ENCODE data around the gene ARHGAP30. TPM values are rescaled to one million over a fixed set of nuclear protein-coding genes. Genes with fewer than 3 reads are reported as not detected.

Gene ARHGAP30
- polyA plus RNA-seq, 1 donor, result 5.7 TPM

GRCh38 chr1:161100556-161100955, 30.9 kb upstream of the ARHGAP30 start:
- Histone ChIP-seq H3K4me1 (ENCODE audit: control insufficient read depth, insufficient read depth, low read length) (peaks cover 8% of the 10 kb centered on the region), H3K36me3 (ENCODE audit: control insufficient read depth, insufficient read depth, low read length) (peaks cover 22% of the 10 kb centered on the region), H3K27ac (ENCODE audit: low read length) (no peak overlapping the region), H3K4me3 (ENCODE audit: low read length) (no peak overlapping the region), H3K27me3 (ENCODE audit: control insufficient read depth, insufficient read depth, low read length) (no peaks in the 10 kb centered on the region), H3K9me3 (ENCODE audit: control insufficient read depth, low read depth, low read length) (peaks cover 3% of the 10 kb centered on the region)
- WGBS (ENCODE audit: insufficient coverage, low lambda C conversion rate), result no CpG with 5 or more reads among the region's 2 CpGs
- no peak for DNase-seq

GRCh38 chr1:161099090-161099802, 29.6 kb upstream of the ARHGAP30 start:
- 90% methylated on average over 2 of the region's 9 CpGs for WGBS (ENCODE audit: insufficient coverage, low lambda C conversion rate)
- DNase-seq, result no peak
- Histone ChIP-seq H3K27me3 (ENCODE audit: control insufficient read depth, insufficient read depth, low read length) (no peaks in the 10 kb centered on the region), H3K4me3 (ENCODE audit: low read length) (peak overlapping the region; percentile 59), H3K27ac (ENCODE audit: low read length) (no peak overlapping the region), H3K9me3 (ENCODE audit: control insufficient read depth, low read depth, low read length) (peaks cover 3% of the 10 kb centered on the region), H3K36me3 (ENCODE audit: control insufficient read depth, insufficient read depth, low read length) (peaks cover 22% of the 10 kb centered on the region), H3K4me1 (ENCODE audit: control insufficient read depth, insufficient read depth, low read length) (peaks cover 8% of the 10 kb centered on the region)

- Histone ChIP-seq H3K4me3 (ENCODE audit: low read length) (peak within 1 kb of the TSS; percentile 59), H3K27ac (ENCODE audit: low read length) (peak within 1 kb of the TSS; percentile 71), H3K4me1 (ENCODE audit: control insufficient read depth, insufficient read depth, low read length) (peaks cover 8% of the 10 kb centered on the region), H3K27me3 (ENCODE audit: control insufficient read depth, insufficient read depth, low read length) (no peaks in the 10 kb centered on the region), H3K36me3 (ENCODE audit: control insufficient read depth, insufficient read depth, low read length) (peaks cover 22% of the 10 kb centered on the region), H3K9me3 (ENCODE audit: control insufficient read depth, low read depth, low read length) (peaks cover 3% of the 10 kb centered on the region)
- peak; percentile 94 to 95 for DNase-seq
- no CpG with 5 or more reads among the region's 71 CpGs for WGBS (ENCODE audit: insufficient coverage, low lambda C conversion rate)
Observed at GRCh38 chr1:161098210-161099068, 28.7 kb upstream of the ARHGAP30 start, which contains the start of gene KLHDC9. KLHDC9 (plus strand) TSS chr1:161098361; CDS start chr1:161098536, 175 bp downstream.

- WGBS (ENCODE audit: insufficient coverage, low lambda C conversion rate), result no CpG with 5 or more reads among the region's 1 CpG
- Histone ChIP-seq H3K27ac (ENCODE audit: low read length) (no peak overlapping the region), H3K4me3 (ENCODE audit: low read length) (no peak overlapping the region)
Observed at GRCh38 chr1:161096530-161096929, 26.8 kb upstream of the ARHGAP30 start.

GRCh38 chr1:161096015-161096414, 26.3 kb upstream of the ARHGAP30 start:
- 80% methylated on average over 1 of the region's 2 CpGs for WGBS (ENCODE audit: insufficient coverage, low lambda C conversion rate)

More at GRCh38 chr1:161096530-161096929, 26.8 kb upstream of the ARHGAP30 start:
- Histone ChIP-seq H3K27me3 (ENCODE audit: control insufficient read depth, insufficient read depth, low read length) (no peaks in the 10 kb centered on the region), H3K4me1 (ENCODE audit: control insufficient read depth, insufficient read depth, low read length) (peaks cover 8% of the 10 kb centered on the region), H3K36me3 (ENCODE audit: control insufficient read depth, insufficient read depth, low read length) (peaks cover 13% of the 10 kb centered on the region), H3K9me3 (ENCODE audit: control insufficient read depth, low read depth, low read length) (peaks cover 3% of the 10 kb centered on the region)
- DNase-seq, result no peak

GRCh38 chr1:161095230-161095629, 25.5 kb upstream of the ARHGAP30 start:
- H3K9me3 ChIP-seq (ENCODE audit: control insufficient read depth, low read depth, low read length), result peaks cover 3% of the 10 kb centered on the region
- H3K4me3 ChIP-seq (ENCODE audit: low read length), result no peak overlapping the region
- peaks cover 8% of the 10 kb centered on the region for H3K4me1 ChIP-seq (ENCODE audit: control insufficient read depth, insufficient read depth, low read length)
- H3K27me3 ChIP-seq (ENCODE audit: control insufficient read depth, insufficient read depth, low read length), result no peaks in the 10 kb centered on the region
- no peak for DNase-seq
- peaks cover 6% of the 10 kb centered on the region for H3K36me3 ChIP-seq (ENCODE audit: control insufficient read depth, insufficient read depth, low read length)
- WGBS (ENCODE audit: insufficient coverage, low lambda C conversion rate), result 100% methylated on average over 6 of the region's 6 CpGs
- H3K27ac ChIP-seq (ENCODE audit: low read length), result no peak overlapping the region

More at GRCh38 chr1:161096015-161096414, 26.3 kb upstream of the ARHGAP30 start:
- H3K9me3 ChIP-seq (ENCODE audit: control insufficient read depth, low read depth, low read length), result peaks cover 3% of the 10 kb centered on the region
- H3K27ac ChIP-seq (ENCODE audit: low read length), result no peak overlapping the region
- no peak for DNase-seq
- H3K4me1 ChIP-seq (ENCODE audit: control insufficient read depth, insufficient read depth, low read length), result peaks cover 8% of the 10 kb centered on the region
- no peak overlapping the region for H3K4me3 ChIP-seq (ENCODE audit: low read length)
- no peaks in the 10 kb centered on the region for H3K27me3 ChIP-seq (ENCODE audit: control insufficient read depth, insufficient read depth, low read length)
- H3K36me3 ChIP-seq (ENCODE audit: control insufficient read depth, insufficient read depth, low read length), result peaks cover 9% of the 10 kb centered on the region

- Histone ChIP-seq H3K4me1 (ENCODE audit: control insufficient read depth, insufficient read depth, low read length) (peaks cover 13% of the 10 kb centered on the region), H3K9me3 (ENCODE audit: control insufficient read depth, low read depth, low read length) (peaks cover 3% of the 10 kb centered on the region), H3K4me3 (ENCODE audit: low read length) (no peak overlapping the region), H3K36me3 (ENCODE audit: control insufficient read depth, insufficient read depth, low read length) (no peaks in the 10 kb centered on the region), H3K27me3 (ENCODE audit: control insufficient read depth, insufficient read depth, low read length) (no peaks in the 10 kb centered on the region), H3K27ac (ENCODE audit: low read length) (no peak overlapping the region)
- 100% methylated on average over 1 of the region's 14 CpGs for WGBS (ENCODE audit: insufficient coverage, low lambda C conversion rate)
- no peak for DNase-seq
Observed at GRCh38 chr1:161094481-161094880, 24.8 kb upstream of the ARHGAP30 start.

GRCh38 chr1:161092621-161093028, 22.9 kb upstream of the ARHGAP30 start:
- no peak overlapping the region for H3K27ac ChIP-seq (ENCODE audit: low read length)
- H3K27me3 ChIP-seq (ENCODE audit: control insufficient read depth, insufficient read depth, low read length), result no peaks in the 10 kb centered on the region
- no peak overlapping the region for H3K4me3 ChIP-seq (ENCODE audit: low read length)
- no peaks in the 10 kb centered on the region for H3K36me3 ChIP-seq (ENCODE audit: control insufficient read depth, insufficient read depth, low read length)
- H3K4me1 ChIP-seq (ENCODE audit: control insufficient read depth, insufficient read depth, low read length), result peaks cover 13% of the 10 kb centered on the region
- peaks cover 2% of the 10 kb centered on the region for H3K9me3 ChIP-seq (ENCODE audit: control insufficient read depth, low read depth, low read length)
- WGBS (ENCODE audit: insufficient coverage, low lambda C conversion rate), result no CpG with 5 or more reads among the region's 3 CpGs
- DNase-seq, result no peak

- Histone ChIP-seq H3K4me1 (ENCODE audit: control insufficient read depth, insufficient read depth, low read length) (peaks cover 9% of the 10 kb centered on the region), H3K27ac (ENCODE audit: low read length) (no peak overlapping the region), H3K27me3 (ENCODE audit: control insufficient read depth, insufficient read depth, low read length) (no peaks in the 10 kb centered on the region), H3K9me3 (ENCODE audit: control insufficient read depth, low read depth, low read length) (no peaks in the 10 kb centered on the region), H3K4me3 (ENCODE audit: low read length) (no peak overlapping the region), H3K36me3 (ENCODE audit: control insufficient read depth, insufficient read depth, low read length) (no peaks in the 10 kb centered on the region)
- WGBS (ENCODE audit: insufficient coverage, low lambda C conversion rate), result no CpG with 5 or more reads among the region's 7 CpGs
- DNase-seq, result no peak
Observed at GRCh38 chr1:161091796-161092507, 22.3 kb upstream of the ARHGAP30 start.

- peaks cover 14% of the 10 kb centered on the region for H3K4me1 ChIP-seq (ENCODE audit: control insufficient read depth, insufficient read depth, low read length)
- no peaks in the 10 kb centered on the region for H3K27me3 ChIP-seq (ENCODE audit: control insufficient read depth, insufficient read depth, low read length)
- no peaks in the 10 kb centered on the region for H3K9me3 ChIP-seq (ENCODE audit: control insufficient read depth, low read depth, low read length)
- WGBS (ENCODE audit: insufficient coverage, low lambda C conversion rate), result no CpG with 5 or more reads among the region's 5 CpGs
- no peak for DNase-seq
- no peak overlapping the region for H3K4me3 ChIP-seq (ENCODE audit: low read length)
- H3K27ac ChIP-seq (ENCODE audit: low read length), result no peak overlapping the region
- H3K36me3 ChIP-seq (ENCODE audit: control insufficient read depth, insufficient read depth, low read length), result no peaks in the 10 kb centered on the region
Observed at GRCh38 chr1:161091093-161091492, 21.4 kb upstream of the ARHGAP30 start.

All from large intestine (tissue), 3 donors.